Endothelial cell of umbilical vein (primary cell): ENCODE measurements around the gene WFIKKN1.

Source experiments
- CTCF ChIP-seq, 2 donors: IDR thresholded peaks; 1 replicate in 1 of 2; 2 replicates in 1 of 2; pipeline ENCODE4 v1.5.1; 2011; ENCODE audit warnings: low read length in 2 of 2, mild to moderate bottlenecking in 2 of 2, moderate library complexity in 2 of 2, control low read depth in 1 of 2, inconsistent platforms in 1 of 2, low read depth in 1 of 2; ENCODE audit not compliant: insufficient read depth in 1 of 2; ENCODE audit errors: extremely low read depth in 1 of 2
- EZH2 ChIP-seq: IDR thresholded peaks from 2 replicates; pipeline ENCODE4 v1.6.1; 2012; ENCODE audit warnings: borderline replicate concordance, low read depth, mild to moderate bottlenecking, moderate library complexity, low read length, inconsistent platforms; ENCODE audit not compliant: severe bottlenecking
- FOS ChIP-seq: IDR thresholded peaks from 2 replicates; pipeline ENCODE4 v1.6.1; 2011; ENCODE audit warnings: mild to moderate bottlenecking, low read length, moderate library complexity, borderline replicate concordance; ENCODE audit not compliant: insufficient read depth
- GATA2 ChIP-seq: IDR thresholded peaks from 2 replicates; pipeline ENCODE4 v1.7.0; 2011; ENCODE audit warnings: low read depth, mild to moderate bottlenecking, moderate library complexity, mixed read lengths, low read length; ENCODE audit not compliant: insufficient read length, insufficient read depth
- JUN ChIP-seq: IDR thresholded peaks from 2 replicates; pipeline ENCODE4 v1.6.1; 2011; ENCODE audit warnings: borderline replicate concordance, low read depth; ENCODE audit not compliant: insufficient read length, insufficient read depth
- MAX ChIP-seq: IDR thresholded peaks from 2 replicates; pipeline ENCODE4 v1.6.1; 2011; ENCODE audit not compliant: insufficient read depth, insufficient read length
- MYC ChIP-seq: IDR thresholded peaks from one replicate; pipeline ENCODE4 v1.6.1; 2011; ENCODE audit warnings: mild to moderate bottlenecking, low read depth, low read length
- POLR2A ChIP-seq: IDR thresholded peaks from 2 replicates; pipeline ENCODE4 v1.6.1; 2012; ENCODE audit warnings: low read depth, mild to moderate bottlenecking, control low read depth, low read length
- POLR2AphosphoS5 ChIP-seq: IDR thresholded peaks from 2 replicates; pipeline ENCODE4 v1.6.1; 2012; ENCODE audit warnings: low read depth, mild to moderate bottlenecking, control low read depth, low read length, moderate library complexity; ENCODE audit not compliant: insufficient read depth

GRCh38 chr16:648781-649589, 18.2 kb downstream of the WFIKKN1 start, which contains the start of gene WDR90:
- TF ChIP-seq CTCF (IDR thresholded peaks at IDR 0.05; ENCODE audit: extremely low read depth in 1 of 2, insufficient read depth in 1 of 2, low read depth in 1 of 2, low read length in 2 of 2) (no peak), POLR2A (peak; percentile 61), MAX (peak; percentile 97), POLR2AphosphoS5 (peak; percentile 75), EZH2 (no peak), FOS (no peak), JUN (no peak), MYC (peak; percentile 64), GATA2 (no peak)
